GM18508 (cell line): ENCODE data around the gene LHB.
"Not testable (repeated sequence)": the region's sequence is repeated elsewhere in the genome, so short reads cannot be mapped to it uniquely, and the experiment has no call there.

Source experiments
- ATAC-seq: cut with Tn5 transposase; IDR thresholded peaks from one replicate; pipeline ENCODE4 v1.9.1; 2021; ENCODE audit warnings: moderate number of reproducible peaks; ENCODE audit not compliant: insufficient read depth, unreplicated experiment

The LHB gene

GRCh38 chr19:49038557-49039276 lies 21.8 kb upstream of the LHB start:
- ATAC-seq, result not testable (repeated sequence)

GRCh38 chr19:49038111-49038510 lies 21.2 kb upstream of the LHB start:
- ATAC-seq, result not testable (repeated sequence)

GRCh38 chr19:49036815-49037214 lies 19.9 kb upstream of the LHB start, which contains the start of gene CGB1:
Gene CGB1, minus strand, starts transcription at chr19:49036895. Its CDS starts 184 bp downstream, at chr19:49036711.
- not testable (repeated sequence) for ATAC-seq

- ATAC-seq, result not testable (repeated sequence)
Observed at GRCh38 chr19:49031642-49032301, 14.9 kb upstream of the LHB start, which contains the start of gene CGB2. Gene CGB2, plus strand, starts transcription at chr19:49031890. Its CDS starts 206 bp downstream, at chr19:49032096.

- not testable (repeated sequence) for ATAC-seq
Observed at GRCh38 chr19:49030323-49030722, 13.4 kb upstream of the LHB start.

- not testable (repeated sequence) for ATAC-seq
Observed at GRCh38 chr19:49029749-49030148, 12.9 kb upstream of the LHB start.

- not testable (repeated sequence) for ATAC-seq
Observed at GRCh38 chr19:49028686-49029085, 11.8 kb upstream of the LHB start.

GRCh38 chr19:49025599-49025998 lies 8.7 kb upstream of the LHB start:
- not testable (repeated sequence) for ATAC-seq

GRCh38 chr19:49025088-49025487 lies 8.2 kb upstream of the LHB start:
- ATAC-seq, result not testable (repeated sequence)

GRCh38 chr19:49024233-49024632 lies 7.3 kb upstream of the LHB start, which contains the start of gene CGB3:
Gene CGB3, minus strand, starts transcription at chr19:49024333. Its CDS starts 362 bp downstream, at chr19:49023971.
- ATAC-seq, result not testable (repeated sequence)

- ATAC-seq, result no peak
Observed at GRCh38 chr19:49022116-49022515, 5.2 kb upstream of the LHB start.

GRCh38 chr19:49020931-49021895 lies 4.3 kb upstream of the LHB start:
- ATAC-seq, result no peak

- no peak for ATAC-seq
Observed at GRCh38 chr19:49020342-49020741, 3.5 kb upstream of the LHB start.

GRCh38 chr19:49019242-49019932 lies 2.5 kb upstream of the LHB start:
- ATAC-seq, result no peak

GRCh38 chr19:49018388-49019241 lies 1.7 kb upstream of the LHB start:
- not testable (repeated sequence) for ATAC-seq

GRCh38 chr19:49017666-49018351 lies 918 bp upstream of the LHB start:
- no peak for ATAC-seq

GRCh38 chr19:49016067-49016839 lies 638 bp downstream of the LHB start:
- ATAC-seq, result no peak

- no peak for ATAC-seq
Observed at GRCh38 chr19:49014870-49015255, 2.0 kb downstream of the LHB start.
